Right ventricle myocardium superior (tissue), 1 donor: ENCODE data around the gene OMP. TPM values are rescaled to one million over a fixed set of nuclear protein-coding genes. Genes with fewer than 3 reads are reported as not detected.

Experiments used
- ATAC-seq: fragments of 200-7000 bp; cut with Tn5 transposase; one replicate; pipeline ENCODE4 v1.9.1; 2020; ENCODE audit warnings: mild to moderate bottlenecking; ENCODE audit not compliant: poor library complexity
- DNase-seq: peaks from one replicate; pipeline ENCODE4 v3.0.0-alpha.2; 2020
- intact Hi-C: fragments of 100-400 bp; cut with DNase I; formaldehyde crosslinking; loops from one replicate; pipeline ENCODE4 v1.11.2; 2022
- total RNA-seq: library from RNA; stranded (reverse); fragmentation: NEBNext Ultra II Directional; extraction: Animal tissue kit (Norgen Biotek cat#: 25700); gene quantifications from one replicate; pipeline ENCODE4 v1.2.1, GENCODE V29; 2021
- donor health status: DM: no; HTN: yes; CAD: no; lungs with severe emphysema.

Gene OMP
- total RNA-seq, 1 donor from 2014 or later = not detected

DNA sequence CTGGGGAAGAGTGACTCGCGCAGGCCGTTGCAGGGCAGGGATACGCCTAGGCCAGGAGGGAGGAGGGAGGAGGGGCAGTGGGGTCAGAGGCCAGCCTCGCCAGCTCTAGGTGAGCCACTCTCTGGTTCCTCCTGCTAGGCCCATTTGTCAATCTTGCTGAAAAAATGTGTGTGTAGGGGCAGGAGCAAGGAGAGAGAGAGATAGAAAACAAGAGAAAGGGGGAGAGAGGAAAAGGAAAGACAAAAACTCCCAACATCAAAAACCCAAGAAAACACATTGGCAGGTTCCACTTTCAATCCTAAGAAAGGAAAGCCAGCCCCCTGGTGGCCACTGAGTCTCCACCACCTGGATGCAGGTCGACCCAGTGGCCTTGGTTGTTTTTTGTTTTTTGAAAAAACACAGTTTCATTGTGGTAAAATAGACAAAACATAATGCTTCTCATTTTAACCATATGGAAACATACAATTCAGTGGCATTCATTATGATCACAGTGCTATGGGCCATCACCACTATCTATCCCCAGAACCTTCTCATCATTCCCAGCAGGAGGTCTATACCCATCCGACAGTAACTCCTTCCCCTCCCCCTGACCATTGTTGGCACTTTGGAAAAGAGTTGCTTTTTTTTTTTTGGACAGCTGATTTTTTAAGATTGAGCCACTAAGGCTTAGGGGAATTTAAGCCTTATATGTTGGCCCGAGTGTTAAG lies 10.9 kb downstream of the OMP start:
- no peak for ATAC-seq
- intact Hi-C loops = no loop called here
- DNase-seq = peak; percentile 48

DNA sequence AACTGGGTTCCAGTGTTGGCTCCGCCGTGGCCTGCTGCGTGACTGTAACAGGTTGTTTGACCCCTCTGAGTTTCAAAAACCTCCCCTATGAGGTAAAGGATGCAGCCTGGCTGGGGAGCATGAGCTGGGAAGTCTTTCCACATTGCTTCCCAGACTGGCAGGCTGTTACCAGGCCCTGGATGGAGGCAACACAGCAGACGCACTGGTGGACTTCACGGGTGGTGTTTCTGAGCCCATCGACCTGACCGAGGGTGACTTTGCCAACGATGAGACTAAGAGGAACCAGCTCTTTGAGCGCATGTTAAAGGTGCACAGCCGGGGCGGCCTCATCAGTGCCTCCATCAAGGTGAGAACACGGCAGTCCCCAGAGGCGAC lies 11.4 kb downstream of the OMP start:
- no peak for ATAC-seq

DNA sequence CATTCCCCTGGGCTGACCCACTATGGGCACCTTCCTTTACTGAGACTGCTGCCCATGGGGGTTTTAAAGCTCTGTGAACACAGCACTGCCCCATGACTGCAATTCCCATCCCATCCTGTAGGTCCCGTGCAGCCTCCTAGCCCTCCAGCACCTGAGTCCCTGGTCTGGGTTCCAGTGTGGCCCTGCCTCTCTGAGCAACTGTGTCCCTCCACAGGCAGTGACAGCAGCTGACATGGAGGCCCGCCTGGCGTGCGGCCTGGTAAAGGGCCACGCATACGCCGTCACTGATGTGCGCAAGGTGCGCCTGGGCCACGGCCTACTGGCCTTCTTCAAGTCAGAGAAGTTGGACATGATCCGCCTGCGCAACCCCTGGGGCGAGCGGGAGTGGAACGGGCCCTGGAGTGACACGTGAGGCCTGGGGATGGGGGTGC lies 12.6 kb downstream of the OMP start:
- intact Hi-C loops = no loop called here
- peak; percentile 33 for DNase-seq

More for the DNA sequence above, 11.4 kb downstream of the OMP start:
- DNase-seq = peak; percentile 32
- intact Hi-C loops = no loop called here

DNA sequence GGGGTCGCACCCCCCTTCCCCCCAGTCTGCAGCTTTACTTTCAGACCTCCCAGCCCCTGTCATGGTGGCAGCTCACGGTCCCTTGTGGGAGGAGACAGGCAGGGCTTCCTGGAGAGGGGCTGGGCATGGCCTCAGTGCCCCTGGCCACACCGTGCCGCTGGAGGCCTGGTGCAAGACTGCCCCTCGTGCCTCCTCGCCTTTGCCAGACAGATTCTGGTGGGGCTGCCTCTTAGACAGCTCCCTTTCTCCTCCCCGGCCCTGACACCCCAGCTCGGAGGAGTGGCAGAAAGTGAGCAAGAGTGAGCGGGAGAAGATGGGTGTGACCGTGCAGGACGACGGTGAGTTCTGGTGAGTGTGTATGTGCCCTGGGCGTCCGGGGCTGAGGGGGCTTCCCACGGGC lies 13.3 kb downstream of the OMP start:
- DNase-seq (peak; percentile 33), ATAC-seq (no peak)
- intact Hi-C loops = no loop called here

More for the DNA sequence above, 12.6 kb downstream of the OMP start:
- no peak for ATAC-seq

DNA sequence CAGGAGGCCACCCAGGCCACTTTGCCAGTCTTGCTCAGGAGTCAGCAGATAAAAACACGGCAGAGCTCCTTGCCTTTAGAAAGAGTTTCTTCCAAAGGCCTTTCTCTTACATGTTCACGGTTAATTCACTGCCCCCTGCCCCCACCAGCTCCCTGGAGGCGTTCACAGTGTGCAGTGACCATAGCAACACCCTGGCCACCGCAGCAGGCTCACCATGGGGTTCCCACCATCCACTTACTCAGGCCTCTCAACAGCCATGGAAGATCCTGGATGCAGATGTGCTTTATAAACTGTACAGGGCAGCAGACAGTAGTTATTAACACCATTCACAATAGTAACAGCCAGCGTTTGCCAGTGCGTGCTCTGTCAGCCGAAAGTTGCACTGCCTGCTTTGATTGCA lies 14.9 kb downstream of the OMP start:
- intact Hi-C loops = no loop called here
- DNase-seq (peak; percentile 21), ATAC-seq (no peak)

DNA sequence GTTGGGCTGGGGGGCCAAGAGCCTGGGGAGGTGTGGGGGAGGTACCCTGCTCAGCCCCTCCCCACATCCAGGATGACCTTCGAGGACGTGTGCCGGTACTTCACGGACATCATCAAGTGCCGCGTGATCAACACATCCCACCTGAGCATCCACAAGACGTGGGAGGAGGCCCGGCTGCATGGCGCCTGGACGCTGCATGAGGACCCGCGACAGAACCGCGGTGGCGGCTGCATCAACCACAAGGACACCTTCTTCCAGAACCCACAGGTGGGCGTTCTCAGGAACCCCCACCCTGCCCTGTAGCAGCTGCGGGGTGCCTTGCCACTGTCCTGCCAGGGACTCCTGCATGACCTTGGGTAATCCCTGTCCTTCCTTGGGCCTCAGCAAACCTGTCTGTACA lies 15.4 kb downstream of the OMP start:
- intact Hi-C loops = no loop called here
- DNase-seq (peak; percentile 34), ATAC-seq (no peak)

DNA sequence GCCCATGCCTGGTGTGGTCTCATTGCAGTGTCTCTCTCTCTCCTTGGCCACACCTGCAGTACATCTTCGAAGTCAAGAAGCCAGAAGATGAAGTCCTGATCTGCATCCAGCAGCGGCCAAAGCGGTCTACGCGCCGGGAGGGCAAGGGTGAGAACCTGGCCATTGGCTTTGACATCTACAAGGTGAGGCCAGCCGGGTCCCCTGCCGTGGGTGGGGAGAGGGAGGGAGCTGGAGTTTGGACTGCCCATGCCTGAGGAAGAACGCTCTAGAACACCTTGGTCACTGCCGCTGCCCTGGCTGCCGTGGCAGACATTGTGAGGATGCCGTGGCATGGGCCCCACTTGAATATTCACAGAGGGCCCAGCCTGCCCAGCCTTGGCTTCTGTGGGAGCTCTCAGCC lies 16.3 kb downstream of the OMP start:
- intact Hi-C loops = no loop called here
- no peak for ATAC-seq
- DNase-seq = peak; percentile 32

DNA sequence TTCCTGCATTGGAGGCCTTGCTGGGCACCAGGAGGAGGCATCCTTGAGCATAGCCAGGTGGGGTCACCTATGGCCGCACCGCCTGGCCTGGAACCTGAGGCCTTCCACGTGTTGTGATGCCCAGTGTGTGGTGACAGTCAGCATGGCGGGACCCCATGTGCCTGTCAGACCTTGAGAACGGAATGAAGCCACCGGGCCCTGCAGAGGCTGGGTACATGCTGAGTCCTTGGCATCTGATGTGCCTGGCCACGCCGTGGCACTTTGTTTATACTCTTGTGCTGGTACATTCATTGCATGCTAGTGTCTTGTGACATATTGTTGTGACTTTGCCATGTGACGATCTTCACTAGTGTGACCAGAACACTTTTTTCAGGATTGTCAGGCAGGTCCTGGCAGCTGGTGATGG lies 16.9 kb downstream of the OMP start:
- intact Hi-C loops = no loop called here
- ATAC-seq (peak; percentile 62), DNase-seq (peak; percentile 45)

DNA sequence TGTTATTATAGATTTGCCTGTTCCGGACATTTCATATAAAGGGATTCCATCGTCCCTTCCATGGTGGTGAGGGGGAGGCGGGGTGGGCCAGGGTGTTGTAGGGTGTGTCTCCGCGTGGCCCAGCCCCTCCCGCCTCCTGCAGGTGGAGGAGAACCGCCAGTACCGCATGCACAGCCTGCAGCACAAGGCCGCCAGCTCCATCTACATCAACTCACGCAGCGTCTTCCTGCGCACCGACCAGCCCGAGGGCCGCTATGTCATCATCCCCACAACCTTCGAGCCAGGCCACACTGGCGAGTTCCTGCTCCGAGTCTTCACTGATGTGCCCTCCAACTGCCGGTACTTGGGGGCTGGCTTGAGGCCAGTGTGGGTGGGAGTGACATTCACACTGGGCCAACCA lies 17.9 kb downstream of the OMP start:
- no peak for ATAC-seq
- intact Hi-C loops = no loop called here
- peak; percentile 35 for DNase-seq

DNA sequence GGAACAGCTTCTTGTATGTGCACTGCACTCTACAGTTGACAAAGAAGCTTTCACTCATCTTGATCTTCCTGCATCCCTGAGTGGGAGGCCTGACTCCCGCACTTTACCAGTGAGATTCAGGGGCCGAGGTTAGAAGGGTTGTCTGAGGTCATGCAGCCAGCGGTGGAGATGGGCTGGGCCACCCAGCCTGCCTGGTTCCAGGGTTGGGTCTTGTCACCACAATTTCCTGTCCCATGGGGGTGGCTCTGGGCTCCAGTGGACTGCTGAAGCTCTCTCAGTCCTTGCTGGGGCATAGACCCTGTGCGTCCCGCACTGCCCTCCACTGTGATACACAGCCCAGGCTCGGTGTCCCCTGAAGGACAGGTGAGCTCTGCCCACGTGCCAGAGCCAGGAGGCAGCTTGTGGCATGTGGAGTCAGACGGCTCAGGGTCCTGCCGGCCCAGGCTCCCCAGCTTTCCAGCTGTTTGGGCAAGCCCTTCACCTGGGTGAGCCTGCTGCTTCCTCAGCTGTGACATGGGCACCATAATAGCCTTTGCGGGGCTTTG lies 18.5 kb downstream of the OMP start:
- peak; percentile 36 for DNase-seq
- ATAC-seq = no peak
- intact Hi-C loops = no loop called here

DNA sequence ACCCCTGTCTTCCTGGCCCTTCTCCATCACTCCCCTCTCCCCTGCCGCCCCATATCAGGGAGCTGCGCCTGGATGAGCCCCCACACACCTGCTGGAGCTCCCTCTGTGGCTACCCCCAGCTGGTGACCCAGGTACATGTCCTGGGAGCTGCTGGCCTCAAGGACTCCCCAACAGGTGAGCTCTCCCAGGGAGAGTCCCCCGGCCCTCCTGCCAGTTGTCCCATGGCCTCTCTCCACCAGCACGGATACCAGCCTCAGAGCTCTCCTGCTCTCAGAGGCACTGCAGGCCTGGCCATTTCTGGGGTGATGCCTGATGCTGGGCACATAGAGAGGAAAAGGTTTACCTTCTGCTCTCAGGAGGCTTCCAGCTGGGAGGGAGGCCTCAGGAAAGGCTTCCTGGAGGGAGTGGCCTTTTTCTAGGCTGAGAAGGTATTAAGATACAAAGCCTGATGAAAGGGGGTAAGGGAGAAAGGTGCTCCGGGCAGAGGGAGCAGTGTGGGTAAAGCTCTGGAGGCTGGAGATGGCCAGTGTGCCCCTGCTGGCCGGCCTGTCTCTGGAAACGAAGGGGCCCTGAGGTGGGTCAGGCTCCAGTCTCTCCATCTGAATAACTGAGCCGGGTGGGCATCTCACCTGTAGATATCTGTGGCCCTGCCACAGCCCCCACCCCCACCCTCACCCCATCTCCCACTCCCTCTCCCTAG lies 19.4 kb downstream of the OMP start:
- intact Hi-C loops = no loop called here
- ATAC-seq (no peak), DNase-seq (peak; percentile 24)

DNA sequence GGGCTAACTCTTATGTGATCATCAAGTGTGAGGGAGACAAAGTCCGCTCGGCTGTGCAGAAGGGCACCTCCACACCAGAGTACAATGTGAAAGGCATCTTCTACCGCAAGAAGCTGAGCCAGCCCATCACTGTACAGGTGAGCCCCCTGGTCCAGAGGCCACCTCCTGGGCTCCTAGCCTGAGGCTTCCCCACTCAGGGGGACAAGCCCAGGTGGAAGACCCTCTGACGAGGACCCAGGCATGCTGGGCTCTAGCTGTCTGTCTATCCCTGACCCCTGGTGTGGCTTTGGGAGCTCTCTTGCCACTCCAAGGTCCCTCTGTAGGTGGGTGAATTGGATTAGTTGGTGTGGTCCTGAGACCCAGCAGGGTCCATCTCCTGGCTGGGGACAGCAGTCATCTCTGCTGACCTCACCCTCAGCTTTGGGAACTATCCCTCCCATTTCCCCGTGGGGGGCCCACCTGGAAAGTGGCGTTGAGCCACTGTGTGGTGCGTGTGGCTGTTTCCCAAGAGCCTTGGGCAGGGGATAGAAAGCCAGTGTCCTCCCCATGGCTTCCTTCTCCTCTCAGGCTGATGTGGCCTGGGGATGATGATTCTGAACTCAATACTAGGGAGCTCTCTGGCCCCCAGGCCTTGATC lies 20.1 kb downstream of the OMP start:
- ATAC-seq (no peak), DNase-seq (peak; percentile 20)
- intact Hi-C loops = no loop called here

DNA sequence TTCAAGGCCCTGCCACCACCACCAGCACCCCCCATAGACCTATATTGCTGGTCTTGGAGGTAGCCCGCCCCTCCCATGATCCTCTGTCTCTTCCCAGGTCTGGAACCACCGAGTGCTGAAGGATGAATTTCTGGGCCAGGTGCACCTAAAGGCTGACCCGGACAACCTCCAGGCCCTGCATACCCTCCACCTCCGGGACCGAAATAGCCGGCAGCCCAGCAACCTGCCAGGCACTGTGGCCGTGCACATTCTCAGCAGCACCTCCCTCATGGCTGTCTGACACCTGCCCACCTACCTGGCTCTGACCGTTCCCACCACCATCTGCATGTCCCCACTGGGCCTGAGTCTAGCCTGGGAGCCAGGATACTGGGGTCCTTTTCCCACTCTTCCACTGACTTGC lies 21.0 kb downstream of the OMP start:
- intact Hi-C loops = no loop called here
- ATAC-seq (no peak), DNase-seq (no peak)

DNA sequence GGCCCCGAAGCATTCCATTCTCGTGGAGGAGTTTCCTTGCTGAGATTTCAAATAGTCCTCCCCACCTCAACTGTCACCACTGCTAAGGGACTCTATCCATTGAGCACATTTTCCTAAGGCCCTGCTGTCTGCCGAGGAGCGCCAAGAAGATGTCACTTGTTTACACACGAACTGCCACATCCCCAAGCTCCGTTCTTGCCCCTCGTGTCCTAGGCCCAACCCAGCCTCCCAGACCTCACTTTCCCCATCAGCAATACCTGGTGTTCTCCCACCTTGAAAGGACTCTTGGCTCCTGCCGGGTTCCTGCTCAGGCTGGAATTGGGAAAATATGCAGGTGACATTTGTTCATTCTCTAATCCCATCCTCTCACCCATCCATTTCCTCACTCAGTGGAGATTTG lies 21.4 kb downstream of the OMP start:
- DNase-seq = no peak
- intact Hi-C loops = no loop called here

DNA sequence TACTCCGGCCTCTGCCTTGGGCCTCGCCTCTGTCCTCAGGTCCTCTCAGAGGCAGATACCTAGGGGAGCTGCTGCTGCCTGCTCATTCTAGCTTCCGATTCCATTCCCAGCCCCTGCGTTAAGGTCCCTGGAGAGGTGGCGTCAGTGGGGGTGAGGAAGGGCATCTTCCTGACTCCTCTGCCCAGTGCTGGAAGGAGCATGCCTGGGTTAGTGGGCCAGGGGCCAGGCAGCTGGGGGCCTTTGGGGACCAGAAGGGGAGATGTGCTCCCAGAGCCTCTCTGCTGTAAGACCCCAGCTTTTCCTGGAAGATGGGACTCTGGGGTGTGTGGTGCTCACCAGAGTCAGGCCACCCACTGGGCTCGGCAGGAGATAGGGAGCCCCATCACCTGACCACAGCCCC lies 21.8 kb downstream of the OMP start:
- DNase-seq (peak; percentile 29), ATAC-seq (no peak)
- intact Hi-C loops = no loop called here

More for the DNA sequence above, 21.4 kb downstream of the OMP start:
- no peak for ATAC-seq

DNA sequence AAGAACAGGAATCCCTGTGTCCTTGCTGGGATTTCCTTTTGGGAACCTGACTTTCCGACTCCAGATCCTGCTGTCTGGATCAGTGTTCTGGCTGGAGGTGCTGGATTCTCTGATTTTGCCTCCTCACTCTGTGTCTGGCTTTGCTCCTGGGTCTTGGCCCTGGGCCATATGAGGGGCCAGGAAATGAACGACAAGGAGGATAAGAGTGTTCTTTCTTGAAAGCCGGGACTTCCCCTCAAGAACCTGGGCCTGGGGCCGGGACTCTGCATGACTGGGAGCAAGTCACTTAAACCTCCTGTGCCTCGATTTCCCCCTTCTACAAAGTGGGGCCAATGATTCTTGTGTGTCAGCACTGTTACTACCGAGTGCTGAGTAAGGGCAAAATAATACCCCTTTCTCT lies 22.6 kb downstream of the OMP start:
- intact Hi-C loops = loop anchor here (5.0 kb wide), 1 partner anchor 422 kb away; no protein-coding TSS in a partner anchor
- peak; percentile 25 for DNase-seq
- ATAC-seq = no peak

DNA sequence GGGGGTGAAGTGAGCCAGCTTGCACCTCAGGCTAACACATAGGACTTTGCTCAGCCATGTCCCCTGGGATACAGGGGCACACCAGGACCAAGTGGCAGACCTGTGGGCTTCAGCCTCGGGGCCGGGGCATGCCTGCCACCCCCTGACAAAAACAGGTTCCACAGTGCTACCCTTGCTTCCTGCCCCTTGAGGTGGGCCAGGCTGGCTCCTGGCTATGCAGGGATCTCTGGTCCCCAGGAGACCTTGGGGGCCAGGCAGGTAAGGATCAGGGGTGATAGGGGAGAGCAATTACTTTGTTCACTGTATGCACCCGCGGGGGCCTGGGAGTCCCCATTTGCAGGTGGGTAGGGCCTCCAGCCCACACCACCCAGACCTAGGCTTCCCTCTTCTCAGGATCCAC lies 23.1 kb downstream of the OMP start:
- ATAC-seq (no peak), DNase-seq (peak; percentile 27)
- intact Hi-C loops = loop anchor here (2.0 to 5.0 kb wide), 2 partner anchors 63 to 422 kb away; no protein-coding TSS in a partner anchor

DNA sequence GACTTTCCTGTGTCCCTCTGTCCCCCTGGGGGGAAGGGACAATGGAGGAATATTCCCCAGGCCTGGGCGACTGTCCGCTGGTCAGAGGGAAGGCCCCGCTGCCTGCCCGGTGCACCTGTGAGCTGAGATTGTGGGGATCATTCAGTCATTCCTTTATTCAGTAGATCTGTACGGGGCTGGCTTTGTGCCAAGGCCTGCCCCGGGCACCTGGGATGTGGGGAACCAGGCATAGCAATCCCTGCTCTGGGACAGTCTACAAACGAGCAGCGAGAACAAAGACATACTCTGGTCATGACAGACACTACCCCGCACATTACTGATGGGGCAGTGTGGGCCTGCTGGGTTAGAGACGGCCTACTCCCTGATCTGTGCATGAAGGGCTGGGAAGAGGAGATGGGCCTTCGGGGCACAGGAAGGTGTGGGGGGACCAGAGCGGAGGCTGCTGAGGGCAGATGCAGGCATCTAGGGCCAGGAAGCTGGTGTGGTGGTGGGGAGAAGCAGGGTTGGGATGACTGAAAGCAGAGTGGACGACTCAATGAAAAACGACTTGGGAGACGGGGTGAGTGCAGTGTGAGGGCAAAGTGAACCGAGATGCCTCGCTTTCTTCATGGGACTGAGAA lies 23.6 kb downstream of the OMP start:
- ATAC-seq = no peak
- peak; percentile 28 for DNase-seq
- intact Hi-C loops = loop anchor here (2.0 to 5.0 kb wide), 2 partner anchors 63 to 421 kb away; no protein-coding TSS in a partner anchor

DNA sequence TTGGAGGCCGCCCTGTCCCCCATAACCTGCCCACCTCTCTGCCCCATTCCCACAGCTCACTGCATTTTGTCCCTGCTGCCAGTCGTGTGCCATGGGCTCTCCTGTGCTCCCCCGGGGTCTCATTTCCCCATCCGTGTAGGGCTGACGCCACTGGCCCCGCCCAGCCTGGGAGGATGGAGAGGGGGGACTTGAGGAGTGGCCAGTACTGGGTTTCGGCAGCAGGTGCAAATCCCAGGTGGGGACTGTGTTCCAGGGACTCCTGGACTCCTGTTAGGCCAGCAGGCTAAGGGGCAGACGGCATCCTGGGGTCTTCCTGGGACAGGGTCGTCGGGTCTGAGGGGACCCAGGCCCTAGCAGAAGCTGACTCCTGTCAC lies 24.2 kb downstream of the OMP start:
- intact Hi-C loops = loop anchor here (2.0 to 5.0 kb wide), 2 partner anchors 62 to 420 kb away; no protein-coding TSS in a partner anchor
- peak; percentile 1 for ATAC-seq

More for the DNA sequence above, 24.2 kb downstream of the OMP start:
- no peak for DNase-seq
